ENCODE measurements around the gene COL4A2. TPM values are rescaled to one million over a fixed set of nuclear protein-coding genes. Genes with fewer than 3 reads are reported as not detected.

COL4A2 gene
- total RNA-seq, 4 donors from 2014 or later = 43.0 to 72.7 (median 53.5) TPM

DNA sequence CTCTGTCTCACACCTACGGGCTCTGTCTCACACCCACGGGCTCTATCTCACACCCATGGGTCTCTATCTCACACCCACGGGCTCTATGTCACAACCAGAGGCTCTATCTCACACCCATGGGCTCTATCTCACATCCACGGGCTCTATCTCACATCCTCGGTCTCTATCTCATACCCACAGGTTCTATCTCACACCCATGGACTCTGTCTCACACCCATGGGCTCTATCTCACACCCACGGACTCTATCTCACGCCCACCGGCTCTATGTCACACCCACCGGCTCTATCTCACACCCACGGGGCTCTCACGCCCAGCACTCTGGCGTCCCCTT is 73.9 kb downstream of the COL4A2 start:
- Histone ChIP-seq H3K27ac (no peak overlapping the region), H3K36me3 (no peaks in the 10 kb centered on the region), H3K4me3 (no peak overlapping the region), H3K4me1 (no peaks in the 10 kb centered on the region), H3K9me3 (no peaks in the 10 kb centered on the region), H3K27me3 (peaks cover 9% of the 10 kb centered on the region)
- no peak for DNase-seq (ENCODE audit: low spot score in 2 of 2)
- no peak for TF ChIP-seq POLR2A (IDR thresholded peaks at IDR 0.05)
- TF ChIP-seq EP300 (IDR thresholded peaks at IDR 0.05) = no peak
- TF ChIP-seq, protein P1, sequence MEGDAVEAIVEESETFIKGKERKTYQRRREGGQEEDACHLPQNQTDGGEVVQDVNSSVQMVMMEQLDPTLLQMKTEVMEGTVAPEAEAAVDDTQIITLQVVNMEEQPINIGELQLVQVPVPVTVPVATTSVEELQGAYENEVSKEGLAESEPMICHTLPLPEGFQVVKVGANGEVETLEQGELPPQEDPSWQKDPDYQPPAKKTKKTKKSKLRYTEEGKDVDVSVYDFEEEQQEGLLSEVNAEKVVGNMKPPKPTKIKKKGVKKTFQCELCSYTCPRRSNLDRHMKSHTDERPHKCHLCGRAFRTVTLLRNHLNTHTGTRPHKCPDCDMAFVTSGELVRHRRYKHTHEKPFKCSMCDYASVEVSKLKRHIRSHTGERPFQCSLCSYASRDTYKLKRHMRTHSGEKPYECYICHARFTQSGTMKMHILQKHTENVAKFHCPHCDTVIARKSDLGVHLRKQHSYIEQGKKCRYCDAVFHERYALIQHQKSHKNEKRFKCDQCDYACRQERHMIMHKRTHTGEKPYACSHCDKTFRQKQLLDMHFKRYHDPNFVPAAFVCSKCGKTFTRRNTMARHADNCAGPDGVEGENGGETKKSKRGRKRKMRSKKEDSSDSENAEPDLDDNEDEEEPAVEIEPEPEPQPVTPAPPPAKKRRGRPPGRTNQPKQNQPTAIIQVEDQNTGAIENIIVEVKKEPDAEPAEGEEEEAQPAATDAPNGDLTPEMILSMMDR (IDR thresholded peaks at IDR 0.05) = no peak
- TF ChIP-seq POLR2AphosphoS5 (IDR thresholded peaks at IDR 0.05) = no peak
- 94% methylated on average over 12 of the region's 12 CpGs for WGBS

DNA sequence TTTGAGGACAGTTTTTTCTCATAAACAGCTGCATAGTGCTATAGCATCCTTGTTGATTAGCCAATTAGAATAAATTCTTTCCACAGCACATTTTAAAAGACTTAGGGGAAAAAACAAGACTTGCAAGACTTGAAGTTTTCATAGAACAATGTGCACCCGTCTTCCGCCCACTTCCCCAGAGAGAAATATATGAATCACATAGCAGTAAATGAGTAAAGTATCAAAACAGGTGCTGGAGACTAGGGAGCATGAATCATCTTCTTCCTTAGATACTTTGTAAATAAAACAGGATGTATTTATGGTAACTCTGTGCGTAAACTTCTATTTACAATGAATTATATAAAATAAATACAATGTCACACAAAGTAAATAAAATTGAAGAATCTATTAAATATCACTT is 75.1 kb downstream of the COL4A2 start:
- Histone ChIP-seq H3K27me3 (peaks cover 6% of the 10 kb centered on the region), H3K4me3 (no peak overlapping the region), H3K9me3 (no peaks in the 10 kb centered on the region), H3K4me1 (no peaks in the 10 kb centered on the region), H3K27ac (no peak overlapping the region), H3K36me3 (no peaks in the 10 kb centered on the region)
- WGBS = 74% methylated on average over 3 of the region's 3 CpGs
- no peak for DNase-seq (ENCODE audit: low spot score in 2 of 2)
- TF ChIP-seq, protein P1 (IDR thresholded peaks at IDR 0.05) = no peak
- no peak for TF ChIP-seq POLR2AphosphoS5 (IDR thresholded peaks at IDR 0.05)
- no peak for TF ChIP-seq POLR2A (IDR thresholded peaks at IDR 0.05)
- no peak for TF ChIP-seq EP300 (IDR thresholded peaks at IDR 0.05)

DNA sequence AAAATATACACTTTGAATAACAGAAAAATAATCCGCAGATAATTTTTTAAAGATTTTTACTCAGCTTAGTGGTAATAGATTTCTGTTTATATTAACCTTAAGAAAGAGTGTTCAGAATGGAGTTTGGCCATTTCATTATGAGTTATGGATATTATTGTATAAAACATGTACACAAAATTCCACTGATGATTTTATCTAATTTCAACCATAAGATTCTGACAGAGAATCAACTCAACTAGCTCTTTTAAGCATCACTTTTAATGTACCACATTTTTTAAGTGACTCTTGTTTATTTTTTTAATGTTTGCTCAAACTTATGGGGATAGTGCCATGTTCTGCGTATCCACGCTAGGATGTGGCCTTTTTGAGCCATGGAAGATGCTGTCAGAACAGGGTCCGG is 75.7 kb downstream of the COL4A2 start:
- no peak for DNase-seq (ENCODE audit: low spot score in 2 of 2)
- Histone ChIP-seq H3K4me3 (no peak overlapping the region), H3K27me3 (peaks cover 6% of the 10 kb centered on the region), H3K36me3 (no peaks in the 10 kb centered on the region), H3K9me3 (no peaks in the 10 kb centered on the region), H3K27ac (no peak overlapping the region), H3K4me1 (peaks cover 5% of the 10 kb centered on the region)
- TF ChIP-seq, protein P1 (IDR thresholded peaks at IDR 0.05) = no peak
- TF ChIP-seq POLR2A (IDR thresholded peaks at IDR 0.05) = no peak
- no peak for TF ChIP-seq POLR2AphosphoS5 (IDR thresholded peaks at IDR 0.05)
- TF ChIP-seq EP300 (IDR thresholded peaks at IDR 0.05) = no peak
- WGBS = 94% methylated on average over 4 of the region's 4 CpGs

DNA sequence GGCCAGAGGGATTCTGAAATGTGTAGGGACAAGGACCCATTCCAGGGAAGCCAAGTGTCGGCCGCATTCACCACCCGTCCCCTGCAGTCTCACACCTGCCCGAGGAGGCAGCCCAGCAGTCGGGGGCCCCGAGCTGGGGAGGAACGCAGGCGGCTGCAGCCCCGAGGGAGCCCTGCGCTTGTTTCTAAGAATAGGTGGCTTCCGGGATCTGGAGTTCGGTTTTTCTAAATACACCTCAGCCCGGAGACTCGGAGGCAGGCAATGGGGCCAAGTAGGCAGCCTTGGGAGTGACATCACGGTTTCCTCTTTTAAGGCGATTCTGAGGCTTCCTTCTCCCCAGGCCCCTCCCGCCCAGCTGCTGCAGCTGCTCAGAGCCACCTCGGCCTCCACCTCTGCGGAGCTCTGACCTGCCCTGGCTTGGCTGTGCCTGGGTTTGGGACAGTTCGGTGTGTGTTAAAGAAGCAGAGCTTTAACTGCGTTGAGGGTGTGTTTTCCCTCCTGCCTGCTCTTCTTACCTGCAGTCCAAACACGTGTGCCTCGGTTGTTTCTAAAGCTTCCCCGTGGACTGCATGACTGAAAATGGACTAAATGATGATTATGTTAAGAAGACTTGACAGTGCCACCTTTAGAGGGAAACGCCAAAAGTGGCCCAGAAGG is 80.5 kb downstream of the COL4A2 start:
- 35% methylated on average over 12 of the region's 25 CpGs for WGBS
- Histone ChIP-seq H3K27me3 (peaks cover 3% of the 10 kb centered on the region), H3K4me1 (peaks cover 15% of the 10 kb centered on the region), H3K27ac (peak overlapping the region; percentile 47), H3K4me3 (peak overlapping the region; percentile 7), H3K36me3 (no peaks in the 10 kb centered on the region), H3K9me3 (no peaks in the 10 kb centered on the region)
- TF ChIP-seq POLR2A (IDR thresholded peaks at IDR 0.05) = no peak
- TF ChIP-seq, protein P1 (IDR thresholded peaks at IDR 0.05) = no peak
- TF ChIP-seq POLR2AphosphoS5 (IDR thresholded peaks at IDR 0.05) = no peak
- no peak for TF ChIP-seq EP300 (IDR thresholded peaks at IDR 0.05)
- DNase-seq (ENCODE audit: low spot score in 2 of 2) = no peak

DNA sequence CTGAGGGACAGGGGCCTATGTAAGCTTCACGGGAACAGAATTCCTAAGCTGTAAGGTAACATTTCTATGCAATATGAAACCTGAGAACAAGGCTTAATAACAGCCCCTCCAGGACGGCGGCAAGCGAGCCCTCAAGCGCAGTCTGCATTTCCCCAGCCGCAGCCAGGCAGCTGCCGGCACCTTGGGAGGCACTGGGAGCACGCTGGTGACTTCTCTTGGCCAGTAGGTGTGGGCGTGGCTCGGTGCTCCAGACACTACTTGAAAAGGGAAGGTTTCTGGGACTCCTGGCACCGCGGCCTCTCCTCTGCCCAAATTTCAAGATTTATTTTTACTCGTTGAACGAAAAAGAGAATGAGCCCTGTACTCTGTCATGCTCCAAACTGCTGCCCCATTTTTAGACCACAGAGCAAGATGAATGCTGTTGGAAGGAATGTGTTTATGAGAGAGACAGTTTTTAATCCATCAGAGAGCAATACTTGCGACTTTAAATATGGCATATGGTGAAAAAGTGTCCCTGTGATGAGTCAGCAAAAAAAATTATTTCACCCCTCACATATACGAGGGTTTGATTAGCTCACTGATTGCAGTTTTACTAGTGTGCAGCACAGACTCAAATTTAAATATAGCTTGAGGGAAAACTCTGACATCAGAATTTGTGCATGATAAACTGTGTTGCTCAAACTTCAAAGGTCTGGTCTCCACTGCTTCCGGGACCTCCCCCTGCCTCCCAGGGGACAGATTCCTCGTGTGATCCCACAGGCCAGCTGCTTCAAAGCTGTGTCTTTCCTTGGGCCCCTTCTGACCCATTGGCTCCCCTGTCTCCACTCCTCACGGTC is 81.2 kb downstream of the COL4A2 start:
- no peak for DNase-seq (ENCODE audit: low spot score in 2 of 2)
- Histone ChIP-seq H3K4me3 (peak overlapping the region; percentile 7), H3K36me3 (no peaks in the 10 kb centered on the region), H3K27ac (peak overlapping the region; percentile 47), H3K4me1 (peaks cover 15% of the 10 kb centered on the region), H3K9me3 (no peaks in the 10 kb centered on the region), H3K27me3 (peaks cover 3% of the 10 kb centered on the region)
- WGBS = 32% methylated on average over 13 of the region's 19 CpGs
- TF ChIP-seq EP300 (IDR thresholded peaks at IDR 0.05) (no peak), POLR2AphosphoS5 (IDR thresholded peaks at IDR 0.05) (no peak), POLR2A (IDR thresholded peaks at IDR 0.05) (no peak)
- TF ChIP-seq, protein P1 (IDR thresholded peaks at IDR 0.05) = no peak

Data from suprapubic skin (tissue), 4 donors.